CD4-positive, alpha-beta T cell (primary cell): ENCODE measurements around the gene CAMK2A. TPM values are rescaled to one million over a fixed set of nuclear protein-coding genes. Genes with fewer than 3 reads are reported as not detected.
A peak's percentile ranks its signal among the peaks of the same experiment; 100 is the strongest.

Source experiments
- ATAC-seq: fragments of 200-7000 bp; cut with Tn5 transposase; one replicate; pipeline ENCODE4 v1.10.0; 2022; ENCODE audit warnings: mild to moderate bottlenecking; ENCODE audit not compliant: poor library complexity
- CTCF ChIA-PET: fragments of 350-600 bp; sonication (Branson Sonifier 250); formaldehyde crosslinking; loops from one replicate; lab custom pipeline; 2021; ENCODE audit warnings: antibody characterized with exemption, inconsistent platforms; lab: Charles Lee
- POLR2A ChIA-PET: fragments of 350-600 bp; sonication (Branson Sonifier 250); formaldehyde crosslinking; loops from one replicate; lab custom pipeline; 2021; ENCODE audit warnings: antibody characterized with exemption, inconsistent platforms; lab: Charles Lee
- DNase-seq, 14 experiments: peaks; one replicate each; pipeline ENCODE4 v3.0.0-alpha.2; 2013 to 2020; ENCODE audit warnings: mixed read lengths in 2 of 14
- H3K27ac ChIP-seq, 2 donors: one replicate each; pipeline versions ENCODE4 v1.5.1 to v1.7.0; 2013; ENCODE audit warnings: low read length in 2 of 2, low read depth in 1 of 2, mild to moderate bottlenecking in 1 of 2
- H3K27me3 ChIP-seq, 2 experiments: 1 replicate in 1 of 2; 2 replicates in 1 of 2; pipeline versions ENCODE4 v1.6.1 to v1.7.0; 2013; ENCODE audit warnings: low read length in 2 of 2, control low read depth in 1 of 2, mild to moderate bottlenecking in 1 of 2, moderate library complexity in 1 of 2; ENCODE audit not compliant: insufficient read depth in 2 of 2, control insufficient read depth in 1 of 2
- H3K36me3 ChIP-seq: one replicate; pipeline ENCODE4 v1.6.1; 2013; ENCODE audit warnings: low read length, control low read depth; ENCODE audit not compliant: insufficient read depth
- H3K4me1 ChIP-seq: one replicate; pipeline ENCODE4 v1.6.1; 2013; ENCODE audit warnings: low read length, control low read depth; ENCODE audit not compliant: insufficient read depth
- H3K4me3 ChIP-seq: one replicate; pipeline ENCODE4 v1.5.1; 2013; ENCODE audit warnings: mild to moderate bottlenecking, low read length, moderate library complexity
- H3K9me3 ChIP-seq, 2 experiments: 1 replicate in 1 of 2; 2 replicates in 1 of 2; pipeline versions ENCODE4 v1.6.1 to v1.7.0; 2013; ENCODE audit warnings: low read length in 2 of 2, mild to moderate bottlenecking in 2 of 2, control low read depth in 1 of 2, moderate library complexity in 1 of 2; ENCODE audit not compliant: control insufficient read depth in 1 of 2, insufficient read depth in 1 of 2
- H3K27ac Mint-ChIP-seq: one replicate; pipeline ENCODE4 v1.8.0; 2020; ENCODE audit warnings: mixed read lengths
- H3K27me3 Mint-ChIP-seq: one replicate; pipeline ENCODE4 v1.8.0; 2021; ENCODE audit warnings: mixed read lengths
- H3K36me3 Mint-ChIP-seq: one replicate; pipeline ENCODE4 v1.8.0; 2021; ENCODE audit warnings: low read depth, mixed read lengths
- H3K4me1 Mint-ChIP-seq: one replicate; pipeline ENCODE4 v1.8.0; 2021; ENCODE audit warnings: low read depth, mixed read lengths
- H3K4me3 Mint-ChIP-seq: one replicate; pipeline ENCODE4 v1.8.0; 2020; ENCODE audit warnings: mild to moderate bottlenecking, mixed read lengths
- H3K9me3 Mint-ChIP-seq: one replicate; pipeline ENCODE4 v1.8.0; 2020; ENCODE audit warnings: mixed read lengths
- CTCF ChIP-seq: fragments of 200-600 bp; IDR thresholded peaks from one replicate; pipeline ENCODE4 v1.8.0; 2022; ENCODE audit warnings: antibody characterized with exemption, mild to moderate bottlenecking
- intact Hi-C, 2 experiments: fragments of 100-400 bp; cut with DNase I in 1 of 2; cut with micrococcal nuclease in 1 of 2; formaldehyde crosslinking; loops; one replicate each; pipeline versions ENCODE4 v1.15.1 to v1.9.0; 2023 to 2025; cut with DNase I, micrococcal nuclease
- total RNA-seq, 174 experiments: library from RNA in 2 of 174; stranded (reverse) in 2 of 174; gene quantifications; one replicate each; pipeline ENCODE4 v1.2.3 and lab custom pipeline; 2021 to 2026

The CAMK2A gene
- total RNA-seq, 2 experiments from 2014 or later, result 0.05 to 0.22 TPM

DNA sequence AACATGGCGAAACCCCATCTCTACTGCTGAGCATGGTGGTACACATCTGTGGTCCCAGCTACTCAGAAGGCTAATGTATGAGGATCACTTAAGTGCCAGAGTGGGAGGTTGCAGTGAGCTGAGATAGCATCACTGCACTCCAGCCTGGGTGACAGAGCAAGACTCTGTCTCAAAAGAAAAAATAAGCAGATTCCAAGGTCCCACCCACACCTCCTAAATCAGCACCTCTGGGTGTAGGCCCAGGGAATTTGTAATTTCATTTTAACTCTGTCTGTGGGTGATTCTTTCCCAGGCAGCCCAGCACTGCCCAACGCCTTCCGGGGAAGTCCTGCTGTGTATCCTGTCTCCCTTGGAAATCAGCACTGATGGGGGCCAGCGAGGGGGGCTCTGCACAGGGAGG is 12.5 kb downstream of the CAMK2A start:
- peaks cover 18% of the 10 kb centered on the region for H3K27me3 Mint-ChIP-seq
- no peaks in the 10 kb centered on the region for H3K9me3 Mint-ChIP-seq
- no peaks in the 10 kb centered on the region for H3K27me3 ChIP-seq
- no peak overlapping the region for H3K4me3 Mint-ChIP-seq
- ATAC-seq, result no peak
- no peaks in the 10 kb centered on the region for H3K36me3 Mint-ChIP-seq
- no peaks in the 10 kb centered on the region for H3K36me3 ChIP-seq
- H3K4me1 Mint-ChIP-seq, result no peaks in the 10 kb centered on the region
- DNase-seq, result no peak
- no peak for TF ChIP-seq CTCF
- H3K27ac ChIP-seq, result no peak overlapping the region
- peaks cover 0 to 5% of the 10 kb centered on the region in 2 experiments for H3K9me3 ChIP-seq
- no peaks in the 10 kb centered on the region for H3K4me1 ChIP-seq
- no peak overlapping the region for H3K4me3 ChIP-seq
- H3K27ac Mint-ChIP-seq, result no peak overlapping the region
- ChIA-PET POLR2A (no interaction called here), CTCF (no interaction called here)
- intact Hi-C loops, result no loop called here

- CTCF ChIA-PET, result no interaction called here
- H3K27ac Mint-ChIP-seq, result no peak overlapping the region
- H3K4me3 Mint-ChIP-seq, result no peak overlapping the region
- intact Hi-C loops, result loop anchor here (5.0 kb wide), 1 partner anchor 162 kb away; no protein-coding TSS in a partner anchor
- Histone ChIP-seq H3K9me3 (peaks cover 0 to 5% of the 10 kb centered on the region in 2 experiments), H3K27ac (no peak overlapping the region), H3K36me3 (no peaks in the 10 kb centered on the region), H3K4me1 (no peaks in the 10 kb centered on the region), H3K4me3 (no peak overlapping the region), H3K27me3 (no peaks in the 10 kb centered on the region)
- H3K36me3 Mint-ChIP-seq, result no peaks in the 10 kb centered on the region
- no peak for TF ChIP-seq CTCF
- H3K9me3 Mint-ChIP-seq, result no peaks in the 10 kb centered on the region
- H3K4me1 Mint-ChIP-seq, result no peaks in the 10 kb centered on the region
- ATAC-seq, result no peak
- DNase-seq, result no peak
- POLR2A ChIA-PET, result no interaction called here
- peaks cover 13% of the 10 kb centered on the region for H3K27me3 Mint-ChIP-seq
Observed at GRCh38 chr5:150274811-150275210, 14.8 kb downstream of the CAMK2A start.

DNA sequence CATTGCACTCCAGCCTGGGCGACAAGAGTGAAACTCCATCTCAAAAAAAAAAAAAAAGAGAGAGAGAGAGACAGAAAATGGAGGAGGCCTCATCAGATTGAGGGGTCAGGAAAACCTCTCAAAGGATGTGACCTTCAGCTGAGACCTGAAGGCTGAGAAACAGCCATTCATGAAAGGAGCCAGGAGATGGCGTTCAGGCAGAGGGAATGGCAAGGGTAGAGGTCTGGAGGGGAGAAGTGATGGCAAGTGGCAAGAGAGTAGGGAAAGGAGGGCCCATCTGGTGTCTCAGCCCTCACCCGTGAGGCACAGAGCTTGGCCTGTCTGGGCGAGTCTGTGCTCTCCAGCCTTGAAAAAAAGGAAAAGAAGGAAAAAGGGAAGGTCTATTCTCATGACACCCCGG is 17.0 kb downstream of the CAMK2A start:
- Histone ChIP-seq H3K9me3 (no peaks in the 10 kb centered on the region), H3K27me3 (no peaks in the 10 kb centered on the region), H3K36me3 (no peaks in the 10 kb centered on the region), H3K27ac (no peak overlapping the region), H3K4me3 (no peak overlapping the region), H3K4me1 (no peaks in the 10 kb centered on the region)
- Mint-ChIP-seq H3K9me3 (no peaks in the 10 kb centered on the region), H3K4me1 (no peaks in the 10 kb centered on the region), H3K36me3 (no peaks in the 10 kb centered on the region), H3K27ac (no peak overlapping the region), H3K4me3 (no peak overlapping the region), H3K27me3 (no peaks in the 10 kb centered on the region)
- ATAC-seq (no peak), DNase-seq (peak in 2 of 14 experiments; percentile 16 to 23)
- ChIA-PET CTCF (interaction anchor here (0.5 kb wide), 1 partner anchor 191 kb away, joined by 3 read pairs; no protein-coding TSS in a partner anchor), POLR2A (no interaction called here)
- TF ChIP-seq CTCF, result no peak
- intact Hi-C loops, result loop anchor here (5.0 kb wide), 1 partner anchor 165 kb away; no protein-coding TSS in a partner anchor
